ENCODE data around the gene PRDX1.

DNA sequence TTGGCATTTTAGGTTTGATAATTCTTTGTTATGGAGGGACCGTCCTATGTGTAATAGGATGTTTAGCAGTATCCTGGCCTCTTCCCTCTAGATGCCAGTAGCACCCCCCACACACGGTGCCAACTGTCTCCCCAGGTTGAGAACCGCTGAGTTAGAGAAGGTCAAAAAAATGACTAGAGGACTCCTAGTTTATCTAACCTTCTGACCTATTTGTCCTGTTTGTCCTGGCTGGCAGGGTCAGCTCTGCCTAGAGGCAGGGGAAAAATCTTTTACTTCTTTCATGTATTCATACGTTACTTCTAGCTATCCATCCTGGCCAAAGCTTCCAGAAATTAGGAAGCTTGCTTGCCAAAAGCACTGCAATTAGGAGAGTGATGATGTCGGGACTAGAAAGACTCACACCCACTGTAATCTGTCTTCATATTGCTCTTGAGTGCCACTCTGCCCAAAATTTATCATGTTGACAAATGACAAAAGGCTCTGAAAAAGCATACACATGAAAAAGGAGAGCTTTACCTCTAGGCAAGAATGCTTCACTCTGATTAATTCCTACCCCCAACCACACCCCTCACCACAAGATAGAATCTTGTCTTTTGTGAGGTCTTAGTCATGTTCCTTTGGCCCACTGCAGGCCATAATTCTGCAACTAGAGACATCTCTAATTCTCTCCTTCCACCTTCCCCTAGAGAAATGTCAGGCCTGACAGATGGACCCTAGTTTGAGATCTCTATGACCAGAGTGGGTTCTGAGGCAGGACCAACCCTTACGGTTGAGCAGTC, 14.5 kb upstream of the PRDX1 start:
- TF ChIP-seq, protein P1, sequence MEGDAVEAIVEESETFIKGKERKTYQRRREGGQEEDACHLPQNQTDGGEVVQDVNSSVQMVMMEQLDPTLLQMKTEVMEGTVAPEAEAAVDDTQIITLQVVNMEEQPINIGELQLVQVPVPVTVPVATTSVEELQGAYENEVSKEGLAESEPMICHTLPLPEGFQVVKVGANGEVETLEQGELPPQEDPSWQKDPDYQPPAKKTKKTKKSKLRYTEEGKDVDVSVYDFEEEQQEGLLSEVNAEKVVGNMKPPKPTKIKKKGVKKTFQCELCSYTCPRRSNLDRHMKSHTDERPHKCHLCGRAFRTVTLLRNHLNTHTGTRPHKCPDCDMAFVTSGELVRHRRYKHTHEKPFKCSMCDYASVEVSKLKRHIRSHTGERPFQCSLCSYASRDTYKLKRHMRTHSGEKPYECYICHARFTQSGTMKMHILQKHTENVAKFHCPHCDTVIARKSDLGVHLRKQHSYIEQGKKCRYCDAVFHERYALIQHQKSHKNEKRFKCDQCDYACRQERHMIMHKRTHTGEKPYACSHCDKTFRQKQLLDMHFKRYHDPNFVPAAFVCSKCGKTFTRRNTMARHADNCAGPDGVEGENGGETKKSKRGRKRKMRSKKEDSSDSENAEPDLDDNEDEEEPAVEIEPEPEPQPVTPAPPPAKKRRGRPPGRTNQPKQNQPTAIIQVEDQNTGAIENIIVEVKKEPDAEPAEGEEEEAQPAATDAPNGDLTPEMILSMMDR (IDR thresholded peaks at IDR 0.05), result no peak
- TF ChIP-seq POLR2A (IDR thresholded peaks at IDR 0.05), result no peak
